K562 (cell line): ENCODE data around the gene UBN2. TPM values are rescaled to one million over a fixed set of nuclear protein-coding genes. Genes with fewer than 3 reads are reported as not detected.

ENCODE experiments used
- ATAC-seq: fragments of 200-7000 bp; cut with Tn5 transposase; 3 replicates; pipeline ENCODE4 v1.9.1; 2020; ENCODE audit warnings: moderate library complexity
- BruUV-seq: library from RNA; stranded (reverse); fragments of 400-500 nt; replicated peaks from 2 replicates; lab custom pipeline; 2021; lab: Mats Ljungman, UMichigan
- CTCF ChIA-PET: fragments of 300-600 bp; formaldehyde crosslinking; extraction: SDS; loops from one replicate; lab custom pipeline; 2021; ENCODE audit warnings: low intra/inter-chr PET ratio; lab: Yijun Ruan, JAX
- POLR2A ChIA-PET: fragments of 300-600, 350-650 bp; sonication (Branson Sonifier 250); formaldehyde crosslinking; extraction: SDS; loops from one replicate; lab custom pipeline; 2021; ENCODE audit warnings: antibody characterized with exemption, inconsistent platforms; lab: Yijun Ruan, JAX
- DNase-seq, 4 experiments: peaks; one replicate each; pipeline versions ENCODE4 v3.0.0 to v3.0.0-alpha.2; 2011 to 2018; ENCODE audit warnings: low spot score in 3 of 4, mixed read lengths in 3 of 4; ENCODE audit errors: extremely low read depth in 1 of 4
- FAIRE-seq: peaks from 2 replicates; lab custom pipeline; 2011; peaks lifted over from hg19 to GRCh38; lab: Jason Lieb, UNC
- H2AFZ ChIP-seq: 2 replicates; pipeline ENCODE4 v1.6.0; 2011; ENCODE audit warnings: low read depth, low read length, control low read depth, inconsistent platforms
- H3K27ac ChIP-seq: fragments of 200-600 bp; 3 replicates; pipeline ENCODE4 v1.8.0; 2011; ENCODE audit warnings: low read depth, mild to moderate bottlenecking, control low read depth, inconsistent platforms, low read length, moderate library complexity, mixed read lengths; ENCODE audit errors: extremely low read depth
- H3K27me3 ChIP-seq, 2 experiments: fragments of 300-600 bp in 1 of 2; 2 replicates in 1 of 2; 3 replicates in 1 of 2; pipeline versions ENCODE4 v1.6.0 to v1.8.0; 2011; ENCODE audit warnings: inconsistent platforms in 2 of 2, low read length in 2 of 2, mild to moderate bottlenecking in 1 of 2, mixed read lengths in 1 of 2, moderate library complexity in 1 of 2; ENCODE audit not compliant: control insufficient read depth in 2 of 2, insufficient read depth in 2 of 2
- H3K36me3 ChIP-seq: fragments of 300-600 bp; 3 replicates; pipeline ENCODE4 v1.8.0; 2011; ENCODE audit warnings: mild to moderate bottlenecking, low read length, inconsistent platforms; ENCODE audit not compliant: control insufficient read depth, insufficient read depth
- H3K4me1 ChIP-seq, 2 experiments: fragments of 200-600 bp in 1 of 2; replicated peaks in 1 of 2; 2 replicates in 1 of 2; 3 replicates in 1 of 2; pipeline versions ENCODE4 v1.5.1 to v1.8.0; 2011; ENCODE audit warnings: inconsistent platforms in 2 of 2, low read length in 2 of 2, mild to moderate bottlenecking in 1 of 2, mixed read lengths in 1 of 2, moderate library complexity in 1 of 2; ENCODE audit not compliant: control insufficient read depth in 2 of 2, insufficient read depth in 2 of 2
- H3K4me2 ChIP-seq: 2 replicates; pipeline ENCODE4 v1.6.1; 2011; ENCODE audit warnings: low read length, control low read depth, inconsistent platforms, mixed read lengths; ENCODE audit not compliant: insufficient read depth
- H3K4me3 ChIP-seq: fragments of 200-600 bp; sonication (generic), shearing (Covaris generic); 2 replicates; pipeline ENCODE4 v1.5.1; 2016; ENCODE audit warnings: control low read depth, inconsistent platforms
- H3K79me2 ChIP-seq: fragments of 200-600 bp; 3 replicates; pipeline ENCODE4 v1.8.0; 2011; ENCODE audit warnings: low read length, inconsistent platforms; ENCODE audit not compliant: control insufficient read depth, insufficient read depth
- H3K9ac ChIP-seq, 2 experiments: 2 replicates each; pipeline versions ENCODE4 v1.6.0 to v1.6.1; 2011; ENCODE audit warnings: low read depth in 2 of 2, low read length in 2 of 2, control low read depth in 1 of 2, inconsistent platforms in 1 of 2, mild to moderate bottlenecking in 1 of 2, mixed read lengths in 1 of 2; ENCODE audit not compliant: insufficient read depth in 1 of 2
- H3K9me1 ChIP-seq: one replicate; pipeline ENCODE4 v1.6.0; 2011; ENCODE audit warnings: inconsistent platforms, mild to moderate bottlenecking, low read length, moderate library complexity; ENCODE audit not compliant: control insufficient read depth, insufficient read depth
- H3K9me3 ChIP-seq: replicated peaks from 2 replicates; pipeline ENCODE4 v1.5.1; 2011; ENCODE audit warnings: low read depth, low read length, inconsistent platforms; ENCODE audit not compliant: control insufficient read depth, insufficient read depth
- H4K20me1 ChIP-seq: replicated peaks from 2 replicates; pipeline ENCODE4 v1.6.1; 2011; ENCODE audit warnings: low read length, inconsistent platforms, mixed read lengths; ENCODE audit not compliant: control insufficient read depth, insufficient read depth
- ARID1B ChIP-seq: fragments of 450-650 bp; IDR thresholded peaks from 2 replicates; pipeline ENCODE4 v1.6.1; 2016; ENCODE audit warnings: antibody characterized with exemption, mild to moderate bottlenecking, inconsistent platforms
- BRD9 ChIP-seq: fragments of 450-650 bp; IDR thresholded peaks from 2 replicates; pipeline ENCODE4 v1.6.1; 2018; ENCODE audit warnings: low read depth; ENCODE audit not compliant: partially characterized antibody
- E2F3 ChIP-seq: fragments of 250-450 bp; sonication (Bioruptor Pico); IDR thresholded peaks from 2 replicates; pipeline ENCODE4 v1.4.0; 2020; ENCODE audit warnings: mild to moderate bottlenecking
- ELF2 ChIP-seq: fragments of 250-450 bp; sonication (Bioruptor Pico); IDR thresholded peaks from 2 replicates; pipeline ENCODE4 v1.5.0; 2021; ENCODE audit warnings: mild to moderate bottlenecking
- MCM3 ChIP-seq: fragments of 450-650 bp; IDR thresholded peaks from 2 replicates; pipeline ENCODE4 v1.6.1; 2016
- ZNF696 ChIP-seq: fragments of 250-450 bp; sonication (Bioruptor Pico); conservative IDR thresholded peaks from 2 replicates; pipeline ENCODE4 v1.4.0; 2020; ENCODE audit warnings: mild to moderate bottlenecking, moderate library complexity
- ZNF76 ChIP-seq: fragments of 250-450 bp; sonication (Bioruptor Pico); IDR thresholded peaks from 2 replicates; pipeline ENCODE4 v1.4.0; 2020; ENCODE audit warnings: mild to moderate bottlenecking, moderate library complexity, borderline replicate concordance
- WGBS: fragments of 100-300 bp; shearing (Covaris generic); methylation state at CpG from one replicate; pipeline ENCODE4 v1.1.6; 2016; ENCODE audit warnings: low coverage, mixed read lengths; ENCODE audit not compliant: insufficient coverage; ENCODE audit errors: missing lambda C conversion rate; 5-methylcytosine and 5-hydroxymethylcytosine counted together
- in situ Hi-C: fragments of 300-500 bp; cut with MboI; formaldehyde crosslinking; loops from 4 replicates; pipeline ENCODE4 v1.15.0; 2018; ENCODE audit warnings: inconsistent platforms, mixed read lengths
- intact Hi-C: fragments of 100-400 bp; cut with micrococcal nuclease; formaldehyde crosslinking; loops from 2 replicates; pipeline ENCODE4 v1.14.2; 2022
- polyA plus RNA-seq, 8 experiments: library from polyadenylated mRNA; depleted of rRNA in 4 of 8; stranded (reverse) in 5 of 8; unstranded in 3 of 8; fragments of >200 nt; fragmentation: Nextera tagmentation in 2 of 8; fragmentation: Illumina TruSeq in 1 of 8; extraction: Ambion mirVana in 2 of 8; extraction: Trizol in 1 of 8; gene quantifications; 2 replicates each; pipeline versions ENCODE4 v1.2.1 to v1.2.3, GENCODE V29; 2011 to 2014; ENCODE audit warnings: inconsistent platforms in 1 of 8, missing spikeins in 1 of 8
- total RNA-seq, 7 experiments: library from RNA; depleted of rRNA in 6 of 7; stranded (reverse); fragments of >200 nt in 6 of 7; fragmentation: Illumina TruSeq in 2 of 7; extraction: Trizol in 2 of 7; gene quantifications; 2 replicates each; pipeline versions ENCODE4 v1.2.1 to v1.2.3, GENCODE V29; 2011 to 2021; ENCODE audit warnings: low replicate concordance in 1 of 7
- TF ChIP-seq, protein P1 (sequence below), 2 experiments: fragments of 450-650 bp; formaldehyde crosslinking in 1 of 2; IDR thresholded peaks; 2 replicates each; pipeline versions ENCODE4 v1.4.0 to v1.6.1; 2014 to 2020; ENCODE audit warnings: mild to moderate bottlenecking in 2 of 2, borderline replicate concordance in 1 of 2, low read depth in 1 of 2
- TF ChIP-seq, protein P2 (sequence below): fragments of 250-450 bp; sonication (Bioruptor Pico); IDR thresholded peaks from 2 replicates; pipeline ENCODE4 v1.5.0; 2020; ENCODE audit warnings: mild to moderate bottlenecking, borderline replicate concordance

Gene UBN2
- total and polyA plus RNA-seq, 9 of the 15 experiments (the other 6 are each of a cell fraction or from before 2014, with no cell fraction given) = 1.2 to 19.5 (median 9.9) TPM

DNA sequence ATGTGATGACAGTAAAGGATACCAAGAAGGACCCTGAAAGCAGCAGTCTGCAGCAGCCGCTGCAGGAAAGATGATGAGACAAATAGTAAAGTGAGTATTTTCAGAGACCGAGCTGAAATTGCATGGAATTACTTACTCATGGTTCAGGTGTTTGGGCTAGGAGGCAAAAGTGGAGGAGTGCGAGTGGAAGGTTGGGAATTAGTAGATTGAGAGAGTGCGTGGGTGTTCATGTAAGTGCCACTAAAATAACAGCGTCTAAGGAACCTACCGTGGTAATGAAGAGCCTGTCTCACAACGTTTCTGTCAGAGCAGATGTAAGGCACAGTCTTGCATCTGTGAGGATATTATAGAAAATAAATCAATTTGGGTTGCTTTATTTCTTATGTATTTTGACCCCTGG is 61.8 kb downstream of the UBN2 start:
- Histone ChIP-seq H3K27me3 (no peaks in the 10 kb centered on the region), H3K4me1 (no peaks in the 10 kb centered on the region), H3K9me1 (no peaks in the 10 kb centered on the region), H3K9ac (no peak overlapping the region), H3K36me3 (peaks cover 33% of the 10 kb centered on the region; the same call in 2 of the 3 replicates), H2AFZ (no peak overlapping the region), H3K4me3 (no peak overlapping the region), H3K9me3 (no peaks in the 10 kb centered on the region), H3K27ac (no peak overlapping the region), H4K20me1 (no peaks in the 10 kb centered on the region), H3K4me2 (no peak overlapping the region), H3K79me2 (no peaks in the 10 kb centered on the region)
- POLR2A ChIA-PET = interaction anchor here (1.4 to 3.5 kb wide), 3 partner anchors 9 to 13 kb away, joined by 4 to 20 read pairs (median 11); no protein-coding TSS in a partner anchor
- BruUV-seq = no TSS peak
- CTCF ChIA-PET = no interaction called here
- FAIRE-seq (no peak), ATAC-seq (no peak; the same call in 2 of the 3 replicates), DNase-seq (no peak)
- intact Hi-C loops = no loop called here
- 80% methylated on average over 7 of the region's 7 CpGs for WGBS
- in situ Hi-C loops = no loop called here
- TF ChIP-seq ELF2 (CRISPR knock-in tag) (no peak), E2F3 (CRISPR knock-in tag) (no peak), ZNF76 (CRISPR knock-in tag) (no peak), ARID1B (no peak), BRD9 (no peak), ZNF696 (CRISPR knock-in tag) (no peak), MCM3 (no peak)
- TF ChIP-seq, protein P1, sequence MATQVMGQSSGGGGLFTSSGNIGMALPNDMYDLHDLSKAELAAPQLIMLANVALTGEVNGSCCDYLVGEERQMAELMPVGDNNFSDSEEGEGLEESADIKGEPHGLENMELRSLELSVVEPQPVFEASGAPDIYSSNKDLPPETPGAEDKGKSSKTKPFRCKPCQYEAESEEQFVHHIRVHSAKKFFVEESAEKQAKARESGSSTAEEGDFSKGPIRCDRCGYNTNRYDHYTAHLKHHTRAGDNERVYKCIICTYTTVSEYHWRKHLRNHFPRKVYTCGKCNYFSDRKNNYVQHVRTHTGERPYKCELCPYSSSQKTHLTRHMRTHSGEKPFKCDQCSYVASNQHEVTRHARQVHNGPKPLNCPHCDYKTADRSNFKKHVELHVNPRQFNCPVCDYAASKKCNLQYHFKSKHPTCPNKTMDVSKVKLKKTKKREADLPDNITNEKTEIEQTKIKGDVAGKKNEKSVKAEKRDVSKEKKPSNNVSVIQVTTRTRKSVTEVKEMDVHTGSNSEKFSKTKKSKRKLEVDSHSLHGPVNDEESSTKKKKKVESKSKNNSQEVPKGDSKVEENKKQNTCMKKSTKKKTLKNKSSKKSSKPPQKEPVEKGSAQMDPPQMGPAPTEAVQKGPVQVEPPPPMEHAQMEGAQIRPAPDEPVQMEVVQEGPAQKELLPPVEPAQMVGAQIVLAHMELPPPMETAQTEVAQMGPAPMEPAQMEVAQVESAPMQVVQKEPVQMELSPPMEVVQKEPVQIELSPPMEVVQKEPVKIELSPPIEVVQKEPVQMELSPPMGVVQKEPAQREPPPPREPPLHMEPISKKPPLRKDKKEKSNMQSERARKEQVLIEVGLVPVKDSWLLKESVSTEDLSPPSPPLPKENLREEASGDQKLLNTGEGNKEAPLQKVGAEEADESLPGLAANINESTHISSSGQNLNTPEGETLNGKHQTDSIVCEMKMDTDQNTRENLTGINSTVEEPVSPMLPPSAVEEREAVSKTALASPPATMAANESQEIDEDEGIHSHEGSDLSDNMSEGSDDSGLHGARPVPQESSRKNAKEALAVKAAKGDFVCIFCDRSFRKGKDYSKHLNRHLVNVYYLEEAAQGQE (IDR thresholded peaks at IDR 0.05; ENCODE audit: borderline replicate concordance) = no peak
- TF ChIP-seq, protein P1 (CRISPR knock-in tag; IDR thresholded peaks at IDR 0.05; ENCODE audit: low read depth) = no peak
- TF ChIP-seq, protein P2, sequence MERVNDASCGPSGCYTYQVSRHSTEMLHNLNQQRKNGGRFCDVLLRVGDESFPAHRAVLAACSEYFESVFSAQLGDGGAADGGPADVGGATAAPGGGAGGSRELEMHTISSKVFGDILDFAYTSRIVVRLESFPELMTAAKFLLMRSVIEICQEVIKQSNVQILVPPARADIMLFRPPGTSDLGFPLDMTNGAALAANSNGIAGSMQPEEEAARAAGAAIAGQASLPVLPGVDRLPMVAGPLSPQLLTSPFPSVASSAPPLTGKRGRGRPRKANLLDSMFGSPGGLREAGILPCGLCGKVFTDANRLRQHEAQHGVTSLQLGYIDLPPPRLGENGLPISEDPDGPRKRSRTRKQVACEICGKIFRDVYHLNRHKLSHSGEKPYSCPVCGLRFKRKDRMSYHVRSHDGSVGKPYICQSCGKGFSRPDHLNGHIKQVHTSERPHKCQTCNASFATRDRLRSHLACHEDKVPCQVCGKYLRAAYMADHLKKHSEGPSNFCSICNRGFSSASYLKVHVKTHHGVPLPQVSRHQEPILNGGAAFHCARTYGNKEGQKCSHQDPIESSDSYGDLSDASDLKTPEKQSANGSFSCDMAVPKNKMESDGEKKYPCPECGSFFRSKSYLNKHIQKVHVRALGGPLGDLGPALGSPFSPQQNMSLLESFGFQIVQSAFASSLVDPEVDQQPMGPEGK (CRISPR knock-in tag) = no peak
